Activated naive CD8-positive, alpha-beta T cell treated with anti-CD3 and anti-CD28 coated beads for 36 hours (primary cell): ENCODE results near the gene USP40. TPM values are rescaled to one million over a fixed set of nuclear protein-coding genes. Genes with fewer than 3 reads are reported as not detected.

ENCODE experiments used
- DNase-seq: peaks from one replicate; pipeline ENCODE4 v3.0.0; 2021
- H3K27ac Mint-ChIP-seq: one replicate; pipeline ENCODE4 v1.8.0; 2022; ENCODE audit warnings: mild to moderate bottlenecking, moderate library complexity, mixed read lengths
- H3K27me3 Mint-ChIP-seq: one replicate; pipeline ENCODE4 v1.8.0; 2022; ENCODE audit warnings: mild to moderate bottlenecking, mixed read lengths
- H3K36me3 Mint-ChIP-seq: one replicate; pipeline ENCODE4 v1.8.0; 2021; ENCODE audit warnings: mild to moderate bottlenecking, mixed read lengths
- H3K4me1 Mint-ChIP-seq: one replicate; pipeline ENCODE4 v1.8.0; 2021; ENCODE audit warnings: mixed read lengths
- H3K4me3 Mint-ChIP-seq: one replicate; pipeline ENCODE4 v1.8.0; 2022; ENCODE audit warnings: mild to moderate bottlenecking, moderate library complexity, mixed read lengths
- H3K9me3 Mint-ChIP-seq: one replicate; pipeline ENCODE4 v1.8.0; 2022; ENCODE audit warnings: mixed read lengths
- total RNA-seq, 2 experiments: library from RNA; stranded (reverse); gene quantifications; one replicate each; pipeline ENCODE4 v1.2.3, GENCODE V29; 2021

USP40 gene
- total RNA-seq, 2 experiments from 2014 or later, result 16.0 to 17.7 TPM

DNA sequence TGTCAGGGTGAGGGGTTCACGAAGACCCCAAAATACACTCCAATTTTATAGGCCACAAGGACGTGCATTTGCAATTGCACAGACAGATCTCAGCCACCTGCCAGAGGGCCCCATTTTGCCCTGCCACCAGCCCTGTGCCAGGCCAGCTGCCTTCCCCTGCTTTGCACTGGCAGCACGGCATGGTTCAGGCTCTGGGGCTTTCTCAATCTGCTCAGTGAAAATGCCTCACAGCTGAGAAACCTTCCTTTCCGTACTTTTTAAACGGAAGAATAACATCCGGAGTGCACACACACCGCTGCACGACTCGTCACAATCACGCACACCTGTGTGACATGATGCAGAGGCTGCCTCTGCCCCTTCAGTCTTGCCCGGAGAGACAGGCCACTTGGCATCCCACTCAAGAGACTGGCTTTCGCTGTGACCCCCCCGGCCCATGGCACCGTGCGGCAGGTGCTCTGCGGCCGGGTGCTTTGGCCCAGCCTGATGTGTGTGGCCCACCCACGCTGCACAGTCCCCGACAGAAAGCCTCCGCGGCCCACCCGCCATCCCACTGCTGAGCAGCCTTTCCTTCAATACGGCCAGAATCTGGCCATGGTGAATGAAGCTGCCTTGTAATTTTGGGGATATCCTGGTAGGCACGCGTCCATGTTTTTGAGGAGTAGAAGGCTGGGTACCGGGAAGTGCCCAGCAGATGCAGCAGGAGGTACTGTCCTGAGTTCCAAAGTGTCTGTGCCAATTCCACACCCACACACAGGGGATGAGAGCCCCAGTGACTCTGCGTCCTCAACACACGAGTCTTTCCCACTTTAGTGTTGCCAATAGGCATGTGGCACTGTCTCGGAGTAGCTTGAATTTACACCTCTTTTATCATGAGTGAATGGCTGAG lies 88.8 kb downstream of the USP40 start:
- no peaks in the 10 kb centered on the region for H3K4me1 Mint-ChIP-seq
- no peak overlapping the region for H3K4me3 Mint-ChIP-seq
- peaks cover 4% of the 10 kb centered on the region for H3K36me3 Mint-ChIP-seq
- no peaks in the 10 kb centered on the region for H3K9me3 Mint-ChIP-seq
- no peaks in the 10 kb centered on the region for H3K27me3 Mint-ChIP-seq
- DNase-seq, result no peak
- H3K27ac Mint-ChIP-seq, result no peak overlapping the region

- Mint-ChIP-seq H3K27ac (no peak overlapping the region), H3K36me3 (peaks cover 13% of the 10 kb centered on the region), H3K4me3 (no peak overlapping the region), H3K27me3 (no peaks in the 10 kb centered on the region), H3K4me1 (no peaks in the 10 kb centered on the region), H3K9me3 (no peaks in the 10 kb centered on the region)
- no peak for DNase-seq
Observed at GRCh38 chr2:233476651-233477547, 89.7 kb downstream of the USP40 start.

- Mint-ChIP-seq H3K27me3 (no peaks in the 10 kb centered on the region), H3K4me1 (no peaks in the 10 kb centered on the region), H3K4me3 (no peak overlapping the region), H3K9me3 (no peaks in the 10 kb centered on the region), H3K27ac (no peak overlapping the region), H3K36me3 (peaks cover 20% of the 10 kb centered on the region)
- DNase-seq, result no peak
Observed at GRCh38 chr2:233476063-233476410, 90.5 kb downstream of the USP40 start.

DNA sequence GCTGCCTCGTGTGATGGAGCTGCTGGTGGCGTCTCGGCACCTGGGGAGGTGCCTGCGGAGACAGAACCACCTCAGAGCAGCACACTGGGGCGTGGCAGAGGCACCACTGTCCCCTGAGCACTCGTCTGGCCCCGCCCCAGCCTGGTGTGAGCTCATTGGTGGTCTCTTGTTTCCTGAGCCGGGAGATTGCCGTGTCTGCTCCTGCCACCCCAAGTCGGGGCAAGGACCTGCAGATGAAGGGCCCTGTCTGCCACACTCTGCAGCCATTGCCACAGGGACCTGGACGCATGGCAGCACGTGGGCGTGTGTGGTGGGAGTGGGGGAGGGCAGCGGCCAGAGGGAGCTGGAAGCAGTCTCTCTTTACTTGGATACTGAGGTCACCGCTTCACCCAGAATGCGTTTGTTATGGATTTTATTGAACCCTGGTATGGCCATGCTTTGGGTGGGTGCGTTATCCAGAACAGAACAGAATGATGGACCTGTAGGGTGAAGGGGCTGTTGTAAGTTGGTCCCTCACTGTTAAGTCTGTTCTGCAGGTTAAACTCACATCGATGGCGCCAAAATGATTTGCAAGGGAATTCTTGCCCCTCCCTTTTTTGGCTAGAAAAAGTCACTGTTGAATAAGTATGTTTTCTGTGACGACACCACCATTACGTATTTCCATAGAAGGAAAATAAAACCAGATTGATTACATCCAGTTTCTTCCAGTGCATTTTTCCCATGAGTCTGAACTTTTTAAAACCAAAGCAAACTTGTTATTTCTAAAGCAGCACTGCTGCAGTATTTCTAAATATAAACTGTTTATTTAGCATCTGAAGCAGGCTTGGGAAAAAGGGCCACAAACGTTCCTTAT lies 92.0 kb downstream of the USP40 start:
- Mint-ChIP-seq H3K36me3 (peaks cover 31% of the 10 kb centered on the region), H3K4me3 (no peak overlapping the region), H3K27me3 (no peaks in the 10 kb centered on the region), H3K4me1 (no peaks in the 10 kb centered on the region), H3K9me3 (no peaks in the 10 kb centered on the region), H3K27ac (peak overlapping the region; percentile 5)
- no peak for DNase-seq

DNA sequence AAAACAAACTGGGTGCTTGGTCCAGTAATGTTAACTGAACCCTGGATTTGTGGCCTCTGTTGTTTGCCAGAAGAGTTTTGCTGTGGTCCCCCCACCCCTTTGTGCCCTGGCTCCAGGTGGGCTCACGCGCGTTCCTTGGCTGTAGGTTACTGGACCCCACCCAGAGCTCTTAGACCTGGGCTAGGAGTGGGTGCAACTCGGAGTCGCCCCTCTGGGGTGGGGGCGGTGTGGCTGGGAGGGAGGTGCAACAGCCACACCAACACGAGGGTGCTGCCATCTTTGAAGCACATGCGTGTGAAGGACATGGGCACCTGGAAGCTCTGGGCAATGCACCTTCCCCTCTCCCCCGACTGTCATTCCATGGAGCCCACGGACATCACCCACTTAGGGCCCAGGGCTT lies 92.7 kb downstream of the USP40 start:
- Mint-ChIP-seq H3K9me3 (no peaks in the 10 kb centered on the region), H3K4me1 (no peaks in the 10 kb centered on the region), H3K36me3 (peaks cover 35% of the 10 kb centered on the region), H3K27me3 (no peaks in the 10 kb centered on the region), H3K27ac (peak overlapping the region; percentile 5), H3K4me3 (no peak overlapping the region)
- DNase-seq, result no peak

GRCh38 chr2:233473386-233473791 lies 93.2 kb downstream of the USP40 start:
- Mint-ChIP-seq H3K4me1 (no peaks in the 10 kb centered on the region), H3K4me3 (no peak overlapping the region), H3K27ac (no peak overlapping the region), H3K27me3 (no peaks in the 10 kb centered on the region), H3K9me3 (no peaks in the 10 kb centered on the region), H3K36me3 (peaks cover 37% of the 10 kb centered on the region)
- no peak for DNase-seq

DNA sequence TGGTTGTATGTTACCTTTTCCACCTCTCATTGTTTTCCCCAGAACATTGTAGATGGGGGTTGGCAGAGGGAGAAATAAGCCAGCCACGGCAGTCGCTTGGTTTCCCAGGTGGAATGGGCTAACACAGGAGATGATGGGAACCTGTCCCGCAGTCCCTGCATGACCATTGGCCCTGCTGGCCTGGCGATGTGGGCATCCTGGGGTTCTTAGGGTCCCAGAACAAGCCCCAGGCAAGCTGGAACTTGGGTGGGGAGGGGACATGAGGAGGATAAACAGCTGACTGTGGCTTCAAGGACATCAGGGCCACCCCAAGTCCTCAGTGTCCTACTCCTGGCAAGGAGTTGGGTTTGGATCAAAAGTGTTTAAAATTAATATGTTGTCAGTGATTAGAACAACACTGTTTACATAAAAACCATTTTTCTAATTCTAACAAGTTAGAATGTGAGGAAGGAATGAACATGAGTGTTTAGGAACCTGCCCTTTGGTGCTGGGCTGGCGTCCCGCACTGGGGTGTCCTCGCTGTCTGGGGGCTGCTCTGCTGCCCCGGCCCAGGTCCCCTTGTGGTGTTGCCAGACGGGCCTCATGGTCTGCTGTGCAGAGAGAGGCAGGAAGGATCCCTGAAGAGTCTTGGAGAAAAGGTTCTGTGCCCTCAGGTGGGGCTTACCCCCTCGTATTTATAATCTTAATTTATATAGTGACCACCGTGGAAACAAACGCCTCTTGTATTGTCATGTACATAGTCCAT lies 95.1 kb downstream of the USP40 start:
- no peak for DNase-seq
- Mint-ChIP-seq H3K36me3 (peaks cover 39% of the 10 kb centered on the region), H3K4me3 (no peak overlapping the region), H3K4me1 (no peaks in the 10 kb centered on the region), H3K9me3 (no peaks in the 10 kb centered on the region), H3K27ac (no peak overlapping the region), H3K27me3 (no peaks in the 10 kb centered on the region)

DNA sequence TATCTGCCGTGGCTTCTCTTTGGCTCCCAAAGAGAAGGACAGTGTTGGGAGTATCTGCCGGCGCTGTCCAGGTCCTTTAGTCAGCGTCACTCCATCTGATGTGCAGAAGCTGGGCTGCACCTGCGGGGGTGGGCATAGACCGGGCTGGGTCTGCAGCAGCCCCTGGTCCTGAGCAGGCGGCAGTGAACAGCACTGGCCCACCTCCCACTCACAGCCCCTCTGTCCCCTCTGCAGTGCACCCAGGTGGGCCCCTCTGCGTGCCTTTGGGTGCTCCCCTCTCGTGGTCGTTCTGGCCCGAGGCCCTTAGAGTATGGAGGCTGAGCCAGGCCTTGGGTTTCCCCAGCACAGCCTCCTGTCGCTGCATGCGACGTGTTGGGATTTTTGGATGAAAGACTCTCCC lies 95.7 kb downstream of the USP40 start:
- DNase-seq, result no peak
- no peaks in the 10 kb centered on the region for H3K27me3 Mint-ChIP-seq
- no peak overlapping the region for H3K27ac Mint-ChIP-seq
- no peaks in the 10 kb centered on the region for H3K9me3 Mint-ChIP-seq
- peaks cover 41% of the 10 kb centered on the region for H3K36me3 Mint-ChIP-seq
- H3K4me3 Mint-ChIP-seq, result no peak overlapping the region
- H3K4me1 Mint-ChIP-seq, result no peaks in the 10 kb centered on the region

- Mint-ChIP-seq H3K9me3 (no peaks in the 10 kb centered on the region), H3K27ac (no peak overlapping the region), H3K4me3 (no peak overlapping the region), H3K4me1 (no peaks in the 10 kb centered on the region), H3K27me3 (no peaks in the 10 kb centered on the region), H3K36me3 (peaks cover 41% of the 10 kb centered on the region)
- DNase-seq, result no peak
Observed at GRCh38 chr2:233470011-233470687, 96.4 kb downstream of the USP40 start.

DNA sequence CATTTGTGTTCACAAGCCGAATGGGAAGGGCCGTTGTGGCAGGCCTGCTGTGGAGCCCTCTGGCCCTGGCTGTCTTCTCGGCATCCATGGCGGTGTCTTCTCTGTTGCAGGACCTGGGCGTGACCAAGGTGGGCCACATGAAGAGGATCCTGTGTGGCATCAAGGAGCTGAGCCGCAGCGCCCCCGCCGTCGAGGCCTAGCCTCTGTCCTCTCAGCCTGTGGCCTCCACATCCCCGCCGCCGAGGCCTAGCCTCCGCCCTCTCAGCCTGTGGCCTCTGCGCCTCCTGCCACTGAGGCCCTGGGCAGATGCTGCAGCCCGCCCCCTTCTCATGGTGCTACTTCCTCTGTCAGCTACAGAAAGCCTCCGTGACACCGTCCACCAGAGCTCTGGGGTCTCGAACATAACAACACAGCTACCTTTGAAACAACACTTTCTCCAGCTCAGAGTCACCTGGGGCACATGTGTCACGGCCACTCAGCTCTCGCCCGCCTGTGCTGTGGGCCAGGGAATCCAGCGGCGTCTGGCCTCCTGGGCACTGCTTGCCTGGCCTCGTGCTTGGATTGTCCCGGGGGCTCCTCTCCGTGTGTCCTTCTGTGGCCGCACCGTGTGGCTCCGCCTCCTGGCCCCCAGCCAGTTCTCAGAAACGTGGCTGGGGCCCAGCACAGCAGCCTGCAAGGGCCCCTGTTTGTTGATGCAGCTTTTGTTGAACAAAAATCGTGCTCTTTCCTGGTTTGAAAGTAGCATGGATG lies 97.1 kb downstream of the USP40 start:
- DNase-seq, result no peak
- H3K27ac Mint-ChIP-seq, result no peak overlapping the region
- H3K4me1 Mint-ChIP-seq, result no peaks in the 10 kb centered on the region
- no peak overlapping the region for H3K4me3 Mint-ChIP-seq
- H3K9me3 Mint-ChIP-seq, result no peaks in the 10 kb centered on the region
- no peaks in the 10 kb centered on the region for H3K27me3 Mint-ChIP-seq
- peaks cover 41% of the 10 kb centered on the region for H3K36me3 Mint-ChIP-seq

- Mint-ChIP-seq H3K4me1 (no peaks in the 10 kb centered on the region), H3K4me3 (no peak overlapping the region), H3K36me3 (peaks cover 41% of the 10 kb centered on the region), H3K27ac (no peak overlapping the region), H3K9me3 (no peaks in the 10 kb centered on the region), H3K27me3 (no peaks in the 10 kb centered on the region)
- DNase-seq, result no peak
Observed at GRCh38 chr2:233468741-233469110, 97.9 kb downstream of the USP40 start.

DNA sequence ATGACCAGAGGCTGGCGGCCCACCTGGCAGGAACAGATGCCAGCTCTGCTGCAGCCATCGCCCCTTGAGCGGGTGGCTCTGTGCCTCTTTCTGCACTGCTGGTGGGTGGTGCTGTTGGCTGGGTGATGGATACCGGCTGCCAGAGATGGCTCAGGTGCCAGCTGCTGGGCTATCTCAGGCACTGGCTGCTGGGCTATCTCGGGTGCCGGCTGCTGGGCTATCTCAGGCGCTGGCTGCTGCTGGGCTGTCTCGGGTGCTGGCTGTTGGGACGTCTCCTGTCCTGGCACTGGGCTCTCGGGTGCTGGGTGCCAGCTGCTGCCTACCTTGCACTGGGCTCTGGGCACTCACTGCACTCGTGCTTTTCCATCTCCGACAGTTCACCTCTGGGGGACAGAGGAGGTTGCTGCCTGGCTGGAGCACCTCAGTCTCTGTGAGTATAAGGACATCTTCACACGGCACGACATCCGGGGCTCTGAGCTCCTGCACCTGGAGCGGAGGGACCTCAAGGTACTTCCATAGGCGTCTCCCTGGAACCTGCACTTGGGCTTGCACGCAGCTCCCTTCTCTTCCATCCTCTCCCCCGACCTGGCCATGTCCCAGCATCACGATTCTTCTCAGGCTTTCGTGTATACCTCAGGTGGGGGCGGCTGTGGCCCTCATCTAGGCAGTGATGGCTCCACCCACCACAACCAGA lies 98.4 kb downstream of the USP40 start:
- H3K27me3 Mint-ChIP-seq, result no peaks in the 10 kb centered on the region
- no peaks in the 10 kb centered on the region for H3K9me3 Mint-ChIP-seq
- peaks cover 42% of the 10 kb centered on the region for H3K36me3 Mint-ChIP-seq
- H3K4me1 Mint-ChIP-seq, result no peaks in the 10 kb centered on the region
- no peak for DNase-seq
- no peak overlapping the region for H3K27ac Mint-ChIP-seq
- no peak overlapping the region for H3K4me3 Mint-ChIP-seq

GRCh38 chr2:233466991-233467603 lies 99.5 kb downstream of the USP40 start:
- H3K36me3 Mint-ChIP-seq, result peaks cover 36% of the 10 kb centered on the region
- H3K27me3 Mint-ChIP-seq, result no peaks in the 10 kb centered on the region
- no peak overlapping the region for H3K4me3 Mint-ChIP-seq
- no peaks in the 10 kb centered on the region for H3K4me1 Mint-ChIP-seq
- no peak overlapping the region for H3K27ac Mint-ChIP-seq
- no peak for DNase-seq
- H3K9me3 Mint-ChIP-seq, result no peaks in the 10 kb centered on the region
